HEK293 (cell line): ENCODE results near the gene AARSD1.

Source experiments
- IKZF3 ChIP-seq: fragments of 450-650 bp; IDR thresholded peaks from 2 replicates; pipeline ENCODE4 v1.5.0; 2018; ENCODE audit warnings: missing biosample characterization, mild to moderate bottlenecking, missing genetic modification characterization, moderate library complexity
- PRDM1 ChIP-seq: fragments of 450-650 bp; formaldehyde crosslinking; IDR thresholded peaks from 2 replicates; pipeline ENCODE4; 2016; ENCODE audit warnings: missing biosample characterization, missing genetic modification characterization
- ZBTB20 ChIP-seq: fragments of 450-650 bp; formaldehyde crosslinking; IDR thresholded peaks from 2 replicates; pipeline ENCODE4 v1.5.1; 2016; ENCODE audit warnings: missing biosample characterization, missing genetic modification characterization
- ZBTB21 ChIP-seq: fragments of 450-650 bp; formaldehyde crosslinking; IDR thresholded peaks from 2 replicates; pipeline ENCODE4 v1.5.1; 2017; ENCODE audit warnings: missing biosample characterization, missing genetic modification characterization
- ZFHX2 ChIP-seq: fragments of 450-650 bp; formaldehyde crosslinking; conservative IDR thresholded peaks from 2 replicates; pipeline ENCODE4 v1.5.1; 2016; ENCODE audit warnings: missing biosample characterization, missing genetic modification characterization
- ZFP69B ChIP-seq: fragments of 450-650 bp; formaldehyde crosslinking; IDR thresholded peaks from 2 replicates; pipeline ENCODE4 v1.5.1; 2016; ENCODE audit warnings: missing biosample characterization, missing genetic modification characterization
- ZNF10 ChIP-seq: fragments of 450-650 bp; formaldehyde crosslinking; IDR thresholded peaks from 2 replicates; pipeline ENCODE4 v1.5.1; 2017; ENCODE audit warnings: missing biosample characterization, missing genetic modification characterization
- ZNF174 ChIP-seq: fragments of 450-650 bp; formaldehyde crosslinking; IDR thresholded peaks from 2 replicates; pipeline ENCODE4 v1.5.0; 2017; ENCODE audit warnings: missing biosample characterization, mild to moderate bottlenecking, missing genetic modification characterization
- ZNF223 ChIP-seq: fragments of 450-650 bp; formaldehyde crosslinking; IDR thresholded peaks from 2 replicates; pipeline ENCODE4 v1.5.1; 2016; ENCODE audit warnings: missing biosample characterization, missing genetic modification characterization
- ZNF366 ChIP-seq: fragments of 450-650 bp; formaldehyde crosslinking; conservative IDR thresholded peaks from 2 replicates; pipeline ENCODE4 v1.5.1; 2016; ENCODE audit warnings: missing biosample characterization, missing genetic modification characterization
- ZNF558 ChIP-seq: fragments of 450-650 bp; formaldehyde crosslinking; IDR thresholded peaks from 2 replicates; pipeline ENCODE4 v1.5.1; 2016; ENCODE audit warnings: missing biosample characterization, missing genetic modification characterization
- ZNF629 ChIP-seq: fragments of 450-650 bp; formaldehyde crosslinking; IDR thresholded peaks from 2 replicates; pipeline ENCODE4 v1.5.1; 2017; ENCODE audit warnings: missing biosample characterization, missing genetic modification characterization
- ZNF664 ChIP-seq: fragments of 450-650 bp; formaldehyde crosslinking; IDR thresholded peaks from 2 replicates; pipeline ENCODE4 v1.5.1; 2016; ENCODE audit warnings: missing biosample characterization, missing genetic modification characterization
- ZNF837 ChIP-seq: fragments of 450-650 bp; formaldehyde crosslinking; IDR thresholded peaks from 2 replicates; pipeline ENCODE4 v1.5.1; 2016; ENCODE audit warnings: missing biosample characterization, missing genetic modification characterization
- TF ChIP-seq, protein P1 (sequence below): fragments of 450-650 bp; formaldehyde crosslinking; IDR thresholded peaks from 2 replicates; pipeline ENCODE4 v1.5.1; 2016; ENCODE audit warnings: missing biosample characterization, missing genetic modification characterization
- TF ChIP-seq, protein P2 (sequence below): fragments of 450-650 bp; IDR thresholded peaks from 2 replicates; pipeline ENCODE4 v1.5.1; 2018; ENCODE audit warnings: missing biosample characterization, mild to moderate bottlenecking, missing genetic modification characterization
- TF ChIP-seq, protein P3 (sequence below): fragments of 450-650 bp; formaldehyde crosslinking; optimal IDR thresholded peaks from 2 replicates; pipeline ENCODE3; 2016; ENCODE audit warnings: missing biosample characterization, mild to moderate bottlenecking, missing genetic modification characterization
- TF ChIP-seq, protein P4 (sequence below): fragments of 450-650 bp; formaldehyde crosslinking; IDR thresholded peaks from 2 replicates; pipeline ENCODE4 v1.5.1; 2016; ENCODE audit warnings: missing biosample characterization, missing genetic modification characterization
- TF ChIP-seq, protein P5 (sequence below): fragments of 450-650 bp; formaldehyde crosslinking; IDR thresholded peaks from 2 replicates; pipeline ENCODE4 v1.5.1; 2016; ENCODE audit warnings: missing biosample characterization, missing genetic modification characterization
- TF ChIP-seq, protein P6 (sequence below): fragments of 450-650 bp; formaldehyde crosslinking; IDR thresholded peaks from 2 replicates; pipeline ENCODE4 v1.5.1; 2016; ENCODE audit warnings: missing biosample characterization, missing genetic modification characterization
- TF ChIP-seq, protein P7 (sequence below): fragments of 450-650 bp; formaldehyde crosslinking; IDR thresholded peaks from 2 replicates; pipeline ENCODE4 v1.5.1; 2016; ENCODE audit warnings: missing biosample characterization, missing genetic modification characterization, borderline replicate concordance
- TF ChIP-seq, protein P8 (sequence below): fragments of 450-650 bp; formaldehyde crosslinking; IDR thresholded peaks from 2 replicates; pipeline ENCODE4 v1.5.1; 2016; ENCODE audit warnings: missing biosample characterization, missing genetic modification characterization
- TF ChIP-seq, protein P9 (sequence below): fragments of 450-650 bp; formaldehyde crosslinking; IDR thresholded peaks from 2 replicates; pipeline ENCODE4 v1.5.1; 2016; ENCODE audit warnings: missing biosample characterization, missing genetic modification characterization

The AARSD1 gene

DNA sequence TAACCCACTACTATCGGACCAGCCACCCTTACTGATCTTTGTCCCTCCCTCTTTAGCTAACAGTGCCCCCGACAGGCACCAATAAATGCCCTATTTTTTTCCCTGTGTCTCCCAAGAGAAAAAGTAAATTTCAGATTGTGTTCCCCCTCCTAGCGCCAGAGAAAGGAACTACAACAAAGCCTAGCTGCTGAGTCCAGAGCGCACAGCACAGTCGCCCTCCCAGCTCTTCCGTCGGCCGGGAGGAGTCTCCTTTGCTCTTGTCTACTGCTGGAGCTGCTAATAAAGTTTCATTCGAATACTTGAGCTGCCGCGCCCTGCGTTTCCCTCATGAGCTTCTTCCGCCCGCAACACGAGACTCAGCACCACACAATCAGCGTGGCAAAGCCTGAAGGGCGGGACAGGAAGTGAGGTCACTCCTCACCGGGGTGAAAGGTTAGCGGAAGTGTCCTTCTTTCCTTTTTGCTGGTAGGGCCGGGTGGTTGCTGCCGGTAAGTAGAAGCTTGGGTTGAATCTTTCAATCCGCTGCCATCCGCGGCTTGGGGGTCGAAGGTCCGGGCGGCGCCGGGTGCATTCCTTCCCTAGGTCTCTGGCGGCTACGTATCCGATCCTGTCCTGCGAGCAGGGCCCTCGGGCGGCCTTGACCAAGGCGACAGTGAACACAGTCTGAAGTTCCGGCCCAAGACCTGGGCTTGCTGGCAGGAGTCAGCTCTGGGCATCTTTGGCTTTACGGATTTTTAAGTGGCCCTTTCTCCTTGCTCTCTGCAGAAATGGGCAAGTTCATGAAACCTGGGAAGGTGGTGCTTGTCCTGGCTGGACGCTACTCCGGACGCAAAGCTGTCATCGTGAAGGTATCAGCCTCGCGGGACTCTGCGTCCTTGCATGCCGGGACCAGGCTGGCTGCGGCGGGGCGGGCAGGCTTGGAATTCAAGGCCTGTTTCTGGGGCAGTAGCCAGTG lies 34.0 kb upstream of the AARSD1 start, which contains the start of gene RPL27 (continued):
- TF ChIP-seq ZNF10 (tag by site-specific recombination) (peak; percentile 72), PRDM1 (tag by site-specific recombination) (peak; percentile 52; the same call in 1 of the 2 replicates), ZBTB20 (tag by site-specific recombination) (peak; percentile 86), ZNF837 (tag by site-specific recombination) (no peak), ZNF366 (tag by site-specific recombination) (peak; percentile 93), IKZF3 (tag by site-specific recombination) (peak; percentile 96), ZNF223 (peak; percentile 74; the same call in 1 of the 2 replicates), ZNF629 (tag by site-specific recombination) (peak; percentile 98), ZNF558 (tag by site-specific recombination) (peak; percentile 91; the same call in 1 of the 2 replicates), ZBTB21 (tag by site-specific recombination) (peak; percentile 95), ZNF664 (tag by site-specific recombination) (peak; percentile 23; the same call in 1 of the 2 replicates), ZFHX2 (tag by site-specific recombination) (0 out of 2 replicates have a peak, but pooled peaks have one; percentile 8), ZFP69B (tag by site-specific recombination) (peak; percentile 92), ZNF174 (tag by site-specific recombination) (no peak)
- TF ChIP-seq, protein P1, sequence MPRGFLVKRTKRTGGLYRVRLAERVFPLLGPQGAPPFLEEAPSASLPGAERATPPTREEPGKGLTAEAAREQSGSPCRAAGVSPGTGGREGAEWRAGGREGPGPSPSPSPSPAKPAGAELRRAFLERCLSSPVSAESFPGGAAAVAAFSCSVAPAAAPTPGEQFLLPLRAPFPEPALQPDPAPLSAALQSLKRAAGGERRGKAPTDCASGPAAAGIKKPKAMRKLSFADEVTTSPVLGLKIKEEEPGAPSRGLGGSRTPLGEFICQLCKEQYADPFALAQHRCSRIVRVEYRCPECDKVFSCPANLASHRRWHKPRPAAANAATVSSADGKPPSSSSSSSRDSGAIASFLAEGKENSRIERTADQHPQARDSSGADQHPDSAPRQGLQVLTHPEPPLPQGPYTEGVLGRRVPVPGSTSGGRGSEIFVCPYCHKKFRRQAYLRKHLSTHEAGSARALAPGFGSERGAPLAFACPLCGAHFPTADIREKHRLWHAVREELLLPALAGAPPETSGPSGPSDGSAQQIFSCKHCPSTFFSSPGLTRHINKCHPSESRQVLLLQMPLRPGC, result peak; percentile 98
- TF ChIP-seq, protein P2, sequence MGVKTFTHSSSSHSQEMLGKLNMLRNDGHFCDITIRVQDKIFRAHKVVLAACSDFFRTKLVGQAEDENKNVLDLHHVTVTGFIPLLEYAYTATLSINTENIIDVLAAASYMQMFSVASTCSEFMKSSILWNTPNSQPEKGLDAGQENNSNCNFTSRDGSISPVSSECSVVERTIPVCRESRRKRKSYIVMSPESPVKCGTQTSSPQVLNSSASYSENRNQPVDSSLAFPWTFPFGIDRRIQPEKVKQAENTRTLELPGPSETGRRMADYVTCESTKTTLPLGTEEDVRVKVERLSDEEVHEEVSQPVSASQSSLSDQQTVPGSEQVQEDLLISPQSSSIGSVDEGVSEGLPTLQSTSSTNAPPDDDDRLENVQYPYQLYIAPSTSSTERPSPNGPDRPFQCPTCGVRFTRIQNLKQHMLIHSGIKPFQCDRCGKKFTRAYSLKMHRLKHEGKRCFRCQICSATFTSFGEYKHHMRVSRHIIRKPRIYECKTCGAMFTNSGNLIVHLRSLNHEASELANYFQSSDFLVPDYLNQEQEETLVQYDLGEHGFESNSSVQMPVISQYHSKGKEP (tag by site-specific recombination), result peak; percentile 91
- TF ChIP-seq, protein P3, sequence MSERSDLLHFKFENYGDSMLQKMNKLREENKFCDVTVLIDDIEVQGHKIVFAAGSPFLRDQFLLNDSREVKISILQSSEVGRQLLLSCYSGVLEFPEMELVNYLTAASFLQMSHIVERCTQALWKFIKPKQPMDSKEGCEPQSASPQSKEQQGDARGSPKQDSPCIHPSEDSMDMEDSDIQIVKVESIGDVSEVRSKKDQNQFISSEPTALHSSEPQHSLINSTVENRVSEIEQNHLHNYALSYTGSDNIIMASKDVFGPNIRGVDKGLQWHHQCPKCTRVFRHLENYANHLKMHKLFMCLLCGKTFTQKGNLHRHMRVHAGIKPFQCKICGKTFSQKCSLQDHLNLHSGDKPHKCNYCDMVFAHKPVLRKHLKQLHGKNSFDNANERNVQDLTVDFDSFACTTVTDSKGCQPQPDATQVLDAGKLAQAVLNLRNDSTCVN, result peak; percentile 66
- TF ChIP-seq, protein P4, sequence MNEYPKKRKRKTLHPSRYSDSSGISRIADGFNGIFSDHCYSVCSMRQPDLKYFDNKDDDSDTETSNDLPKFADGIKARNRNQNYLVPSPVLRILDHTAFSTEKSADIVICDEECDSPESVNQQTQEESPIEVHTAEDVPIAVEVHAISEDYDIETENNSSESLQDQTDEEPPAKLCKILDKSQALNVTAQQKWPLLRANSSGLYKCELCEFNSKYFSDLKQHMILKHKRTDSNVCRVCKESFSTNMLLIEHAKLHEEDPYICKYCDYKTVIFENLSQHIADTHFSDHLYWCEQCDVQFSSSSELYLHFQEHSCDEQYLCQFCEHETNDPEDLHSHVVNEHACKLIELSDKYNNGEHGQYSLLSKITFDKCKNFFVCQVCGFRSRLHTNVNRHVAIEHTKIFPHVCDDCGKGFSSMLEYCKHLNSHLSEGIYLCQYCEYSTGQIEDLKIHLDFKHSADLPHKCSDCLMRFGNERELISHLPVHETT (tag by site-specific recombination), result peak; percentile 99
- TF ChIP-seq, protein P5, sequence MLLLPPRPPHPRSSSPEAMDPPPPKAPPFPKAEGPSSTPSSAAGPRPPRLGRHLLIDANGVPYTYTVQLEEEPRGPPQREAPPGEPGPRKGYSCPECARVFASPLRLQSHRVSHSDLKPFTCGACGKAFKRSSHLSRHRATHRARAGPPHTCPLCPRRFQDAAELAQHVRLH, result peak; percentile 90
- TF ChIP-seq, protein P6, sequence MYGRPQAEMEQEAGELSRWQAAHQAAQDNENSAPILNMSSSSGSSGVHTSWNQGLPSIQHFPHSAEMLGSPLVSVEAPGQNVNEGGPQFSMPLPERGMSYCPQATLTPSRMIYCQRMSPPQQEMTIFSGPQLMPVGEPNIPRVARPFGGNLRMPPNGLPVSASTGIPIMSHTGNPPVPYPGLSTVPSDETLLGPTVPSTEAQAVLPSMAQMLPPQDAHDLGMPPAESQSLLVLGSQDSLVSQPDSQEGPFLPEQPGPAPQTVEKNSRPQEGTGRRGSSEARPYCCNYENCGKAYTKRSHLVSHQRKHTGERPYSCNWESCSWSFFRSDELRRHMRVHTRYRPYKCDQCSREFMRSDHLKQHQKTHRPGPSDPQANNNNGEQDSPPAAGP (tag by site-specific recombination), result peak; percentile 100
- TF ChIP-seq, protein P7, sequence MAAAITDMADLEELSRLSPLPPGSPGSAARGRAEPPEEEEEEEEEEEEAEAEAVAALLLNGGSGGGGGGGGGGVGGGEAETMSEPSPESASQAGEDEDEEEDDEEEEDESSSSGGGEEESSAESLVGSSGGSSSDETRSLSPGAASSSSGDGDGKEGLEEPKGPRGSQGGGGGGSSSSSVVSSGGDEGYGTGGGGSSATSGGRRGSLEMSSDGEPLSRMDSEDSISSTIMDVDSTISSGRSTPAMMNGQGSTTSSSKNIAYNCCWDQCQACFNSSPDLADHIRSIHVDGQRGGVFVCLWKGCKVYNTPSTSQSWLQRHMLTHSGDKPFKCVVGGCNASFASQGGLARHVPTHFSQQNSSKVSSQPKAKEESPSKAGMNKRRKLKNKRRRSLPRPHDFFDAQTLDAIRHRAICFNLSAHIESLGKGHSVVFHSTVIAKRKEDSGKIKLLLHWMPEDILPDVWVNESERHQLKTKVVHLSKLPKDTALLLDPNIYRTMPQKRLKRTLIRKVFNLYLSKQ (tag by site-specific recombination), result no peak
- TF ChIP-seq, protein P8, sequence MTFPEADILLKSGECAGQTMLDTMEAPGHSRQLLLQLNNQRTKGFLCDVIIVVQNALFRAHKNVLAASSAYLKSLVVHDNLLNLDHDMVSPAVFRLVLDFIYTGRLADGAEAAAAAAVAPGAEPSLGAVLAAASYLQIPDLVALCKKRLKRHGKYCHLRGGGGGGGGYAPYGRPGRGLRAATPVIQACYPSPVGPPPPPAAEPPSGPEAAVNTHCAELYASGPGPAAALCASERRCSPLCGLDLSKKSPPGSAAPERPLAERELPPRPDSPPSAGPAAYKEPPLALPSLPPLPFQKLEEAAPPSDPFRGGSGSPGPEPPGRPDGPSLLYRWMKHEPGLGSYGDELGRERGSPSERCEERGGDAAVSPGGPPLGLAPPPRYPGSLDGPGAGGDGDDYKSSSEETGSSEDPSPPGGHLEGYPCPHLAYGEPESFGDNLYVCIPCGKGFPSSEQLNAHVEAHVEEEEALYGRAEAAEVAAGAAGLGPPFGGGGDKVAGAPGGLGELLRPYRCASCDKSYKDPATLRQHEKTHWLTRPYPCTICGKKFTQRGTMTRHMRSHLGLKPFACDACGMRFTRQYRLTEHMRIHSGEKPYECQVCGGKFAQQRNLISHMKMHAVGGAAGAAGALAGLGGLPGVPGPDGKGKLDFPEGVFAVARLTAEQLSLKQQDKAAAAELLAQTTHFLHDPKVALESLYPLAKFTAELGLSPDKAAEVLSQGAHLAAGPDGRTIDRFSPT (tag by site-specific recombination), result peak; percentile 87
- TF ChIP-seq, protein P9, sequence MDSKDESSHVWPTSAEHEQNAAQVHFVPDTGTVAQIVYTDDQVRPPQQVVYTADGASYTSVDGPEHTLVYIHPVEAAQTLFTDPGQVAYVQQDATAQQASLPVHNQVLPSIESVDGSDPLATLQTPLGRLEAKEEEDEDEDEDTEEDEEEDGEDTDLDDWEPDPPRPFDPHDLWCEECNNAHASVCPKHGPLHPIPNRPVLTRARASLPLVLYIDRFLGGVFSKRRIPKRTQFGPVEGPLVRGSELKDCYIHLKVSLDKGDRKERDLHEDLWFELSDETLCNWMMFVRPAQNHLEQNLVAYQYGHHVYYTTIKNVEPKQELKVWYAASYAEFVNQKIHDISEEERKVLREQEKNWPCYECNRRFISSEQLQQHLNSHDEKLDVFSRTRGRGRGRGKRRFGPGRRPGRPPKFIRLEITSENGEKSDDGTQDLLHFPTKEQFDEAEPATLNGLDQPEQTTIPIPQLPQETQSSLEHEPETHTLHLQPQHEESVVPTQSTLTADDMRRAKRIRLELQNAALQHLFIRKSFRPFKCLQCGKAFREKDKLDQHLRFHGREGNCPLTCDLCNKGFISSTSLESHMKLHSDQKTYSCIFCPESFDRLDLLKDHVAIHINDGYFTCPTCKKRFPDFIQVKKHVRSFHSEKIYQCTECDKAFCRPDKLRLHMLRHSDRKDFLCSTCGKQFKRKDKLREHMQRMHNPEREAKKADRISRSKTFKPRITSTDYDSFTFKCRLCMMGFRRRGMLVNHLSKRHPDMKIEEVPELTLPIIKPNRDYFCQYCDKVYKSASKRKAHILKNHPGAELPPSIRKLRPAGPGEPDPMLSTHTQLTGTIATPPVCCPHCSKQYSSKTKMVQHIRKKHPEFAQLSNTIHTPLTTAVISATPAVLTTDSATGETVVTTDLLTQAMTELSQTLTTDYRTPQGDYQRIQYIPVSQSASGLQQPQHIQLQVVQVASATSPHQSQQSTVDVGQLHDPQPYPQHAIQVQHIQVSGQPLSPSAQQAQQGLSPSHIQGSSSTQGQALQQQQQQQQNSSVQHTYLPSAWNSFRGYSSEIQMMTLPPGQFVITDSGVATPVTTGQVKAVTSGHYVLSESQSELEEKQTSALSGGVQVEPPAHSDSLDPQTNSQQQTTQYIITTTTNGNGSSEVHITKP, result peak; percentile 89
